K562 (cell line): ENCODE results near the gene POLRMT. TPM values are rescaled to one million over a fixed set of nuclear protein-coding genes. Genes with fewer than 3 reads are reported as not detected.

Experiments used
- ATAC-seq: fragments of 200-7000 bp; cut with Tn5 transposase; 3 replicates; pipeline ENCODE4 v1.9.1; 2020; ENCODE audit warnings: moderate library complexity
- BruUV-seq: library from RNA; stranded (reverse); fragments of 400-500 nt; replicated peaks from 2 replicates; lab custom pipeline; 2021; lab: Mats Ljungman, UMichigan
- CTCF ChIA-PET: fragments of 300-600 bp; formaldehyde crosslinking; extraction: SDS; loops from one replicate; lab custom pipeline; 2021; ENCODE audit warnings: low intra/inter-chr PET ratio; lab: Yijun Ruan, JAX
- POLR2A ChIA-PET: fragments of 300-600, 350-650 bp; sonication (Branson Sonifier 250); formaldehyde crosslinking; extraction: SDS; loops from one replicate; lab custom pipeline; 2021; ENCODE audit warnings: antibody characterized with exemption, inconsistent platforms; lab: Yijun Ruan, JAX
- DNase-seq, 4 experiments: peaks; one replicate each; pipeline versions ENCODE4 v3.0.0 to v3.0.0-alpha.2; 2011 to 2018; ENCODE audit warnings: low spot score in 3 of 4, mixed read lengths in 3 of 4; ENCODE audit errors: extremely low read depth in 1 of 4
- FAIRE-seq: peaks from 2 replicates; lab custom pipeline; 2011; peaks lifted over from hg19 to GRCh38; lab: Jason Lieb, UNC
- H2AFZ ChIP-seq: 2 replicates; pipeline ENCODE4 v1.6.0; 2011; ENCODE audit warnings: low read depth, low read length, control low read depth, inconsistent platforms
- H3K27ac ChIP-seq: fragments of 200-600 bp; 3 replicates; pipeline ENCODE4 v1.8.0; 2011; ENCODE audit warnings: low read depth, mild to moderate bottlenecking, control low read depth, inconsistent platforms, low read length, moderate library complexity, mixed read lengths; ENCODE audit errors: extremely low read depth
- H3K27me3 ChIP-seq, 2 experiments: fragments of 300-600 bp in 1 of 2; 2 replicates in 1 of 2; 3 replicates in 1 of 2; pipeline versions ENCODE4 v1.6.0 to v1.8.0; 2011; ENCODE audit warnings: inconsistent platforms in 2 of 2, low read length in 2 of 2, mild to moderate bottlenecking in 1 of 2, mixed read lengths in 1 of 2, moderate library complexity in 1 of 2; ENCODE audit not compliant: control insufficient read depth in 2 of 2, insufficient read depth in 2 of 2
- H3K36me3 ChIP-seq: fragments of 300-600 bp; 3 replicates; pipeline ENCODE4 v1.8.0; 2011; ENCODE audit warnings: mild to moderate bottlenecking, low read length, inconsistent platforms; ENCODE audit not compliant: control insufficient read depth, insufficient read depth
- H3K4me1 ChIP-seq, 2 experiments: fragments of 200-600 bp in 1 of 2; replicated peaks in 1 of 2; 2 replicates in 1 of 2; 3 replicates in 1 of 2; pipeline versions ENCODE4 v1.5.1 to v1.8.0; 2011; ENCODE audit warnings: inconsistent platforms in 2 of 2, low read length in 2 of 2, mild to moderate bottlenecking in 1 of 2, mixed read lengths in 1 of 2, moderate library complexity in 1 of 2; ENCODE audit not compliant: control insufficient read depth in 2 of 2, insufficient read depth in 2 of 2
- H3K4me2 ChIP-seq: 2 replicates; pipeline ENCODE4 v1.6.1; 2011; ENCODE audit warnings: low read length, control low read depth, inconsistent platforms, mixed read lengths; ENCODE audit not compliant: insufficient read depth
- H3K4me3 ChIP-seq: fragments of 200-600 bp; sonication (generic), shearing (Covaris generic); 2 replicates; pipeline ENCODE4 v1.5.1; 2016; ENCODE audit warnings: control low read depth, inconsistent platforms
- H3K79me2 ChIP-seq: fragments of 200-600 bp; 3 replicates; pipeline ENCODE4 v1.8.0; 2011; ENCODE audit warnings: low read length, inconsistent platforms; ENCODE audit not compliant: control insufficient read depth, insufficient read depth
- H3K9ac ChIP-seq, 2 experiments: 2 replicates each; pipeline versions ENCODE4 v1.6.0 to v1.6.1; 2011; ENCODE audit warnings: low read depth in 2 of 2, low read length in 2 of 2, control low read depth in 1 of 2, inconsistent platforms in 1 of 2, mild to moderate bottlenecking in 1 of 2, mixed read lengths in 1 of 2; ENCODE audit not compliant: insufficient read depth in 1 of 2
- H3K9me1 ChIP-seq: one replicate; pipeline ENCODE4 v1.6.0; 2011; ENCODE audit warnings: inconsistent platforms, mild to moderate bottlenecking, low read length, moderate library complexity; ENCODE audit not compliant: control insufficient read depth, insufficient read depth
- H3K9me3 ChIP-seq: replicated peaks from 2 replicates; pipeline ENCODE4 v1.5.1; 2011; ENCODE audit warnings: low read depth, low read length, inconsistent platforms; ENCODE audit not compliant: control insufficient read depth, insufficient read depth
- H4K20me1 ChIP-seq: replicated peaks from 2 replicates; pipeline ENCODE4 v1.6.1; 2011; ENCODE audit warnings: low read length, inconsistent platforms, mixed read lengths; ENCODE audit not compliant: control insufficient read depth, insufficient read depth
- ARHGAP35 ChIP-seq: fragments of 450-650 bp; IDR thresholded peaks from 2 replicates; pipeline ENCODE4 v1.6.1; 2018; ENCODE audit not compliant: partially characterized antibody
- FOXA1 ChIP-seq: fragments of 450-650 bp; IDR thresholded peaks from 2 replicates; pipeline ENCODE4 v1.6.1; 2016; ENCODE audit warnings: mild to moderate bottlenecking, borderline replicate concordance
- HMG20B ChIP-seq: fragments of 250-450 bp; sonication (Bioruptor Pico); IDR thresholded peaks from 2 replicates; pipeline ENCODE4 v1.5.0; 2021; ENCODE audit warnings: mild to moderate bottlenecking
- KHSRP ChIP-seq: fragments of 450-650 bp; IDR thresholded peaks from 2 replicates; pipeline ENCODE4 v1.6.1; 2017
- MBD1 ChIP-seq: fragments of 250-450 bp; sonication (Bioruptor Pico); IDR thresholded peaks from 2 replicates; pipeline ENCODE4 v1.8.0; 2022; ENCODE audit warnings: inconsistent platforms
- NFRKB ChIP-seq: fragments of 450-650 bp; IDR thresholded peaks from 2 replicates; pipeline ENCODE4 v1.6.1; 2016; ENCODE audit warnings: low read depth
- TCFL5 ChIP-seq: fragments of 250-450 bp; sonication (Bioruptor Pico); conservative IDR thresholded peaks from 2 replicates; pipeline ENCODE4 v1.6.1; 2021; ENCODE audit warnings: mild to moderate bottlenecking, moderate library complexity, matching md5 sums
- TOE1 ChIP-seq, 2 experiments: fragments of 450-650 bp in 1 of 2; sonication (generic) in 1 of 2; formaldehyde crosslinking in 1 of 2; IDR thresholded peaks; 2 replicates each; pipeline versions ENCODE4 v1.7.1 to v1.8.0; 2016 to 2022; ENCODE audit warnings: borderline replicate concordance in 2 of 2, mild to moderate bottlenecking in 2 of 2, antibody characterized with exemption in 1 of 2, inconsistent platforms in 1 of 2, low read depth in 1 of 2, missing genetic modification reagents in 1 of 2, moderate library complexity in 1 of 2
- TRIM24 ChIP-seq, 2 experiments: fragments of 450-650 bp; IDR thresholded peaks; 2 replicates each; pipeline ENCODE4 v1.6.1; 2016
- ZNF830 ChIP-seq: fragments of 250-450 bp; sonication (Bioruptor Pico); IDR thresholded peaks from 2 replicates; pipeline ENCODE4 v1.5.0; 2021; ENCODE audit warnings: mild to moderate bottlenecking
- WGBS: fragments of 100-300 bp; shearing (Covaris generic); methylation state at CpG from one replicate; pipeline ENCODE4 v1.1.6; 2016; ENCODE audit warnings: low coverage, mixed read lengths; ENCODE audit not compliant: insufficient coverage; ENCODE audit errors: missing lambda C conversion rate; 5-methylcytosine and 5-hydroxymethylcytosine counted together
- in situ Hi-C: fragments of 300-500 bp; cut with MboI; formaldehyde crosslinking; loops from 4 replicates; pipeline ENCODE4 v1.15.0; 2018; ENCODE audit warnings: inconsistent platforms, mixed read lengths
- intact Hi-C: fragments of 100-400 bp; cut with micrococcal nuclease; formaldehyde crosslinking; loops from 2 replicates; pipeline ENCODE4 v1.14.2; 2022
- polyA plus RNA-seq, 8 experiments: library from polyadenylated mRNA; depleted of rRNA in 4 of 8; stranded (reverse) in 5 of 8; unstranded in 3 of 8; fragments of >200 nt; fragmentation: Nextera tagmentation in 2 of 8; fragmentation: Illumina TruSeq in 1 of 8; extraction: Ambion mirVana in 2 of 8; extraction: Trizol in 1 of 8; gene quantifications; 2 replicates each; pipeline versions ENCODE4 v1.2.1 to v1.2.3, GENCODE V29; 2011 to 2014; ENCODE audit warnings: inconsistent platforms in 1 of 8, missing spikeins in 1 of 8
- total RNA-seq, 7 experiments: library from RNA; depleted of rRNA in 6 of 7; stranded (reverse); fragments of >200 nt in 6 of 7; fragmentation: Illumina TruSeq in 2 of 7; extraction: Trizol in 2 of 7; gene quantifications; 2 replicates each; pipeline versions ENCODE4 v1.2.1 to v1.2.3, GENCODE V29; 2011 to 2021; ENCODE audit warnings: low replicate concordance in 1 of 7
- TF ChIP-seq, protein P1 (sequence below), 3 experiments: fragments of 200-800 bp in 1 of 3; fragments of 250-450 bp in 1 of 3; fragments of 450-650 bp in 1 of 3; sonication (Bioruptor Pico) in 1 of 3; sonication (Bioruptor generic) in 1 of 3; formaldehyde crosslinking in 1 of 3; IDR thresholded peaks; 2 replicates each; pipeline versions ENCODE4 v1.6.1 to v1.8.0; 2016 to 2022; ENCODE audit warnings: mild to moderate bottlenecking in 2 of 3, missing genetic modification characterization in 2 of 3, missing compliant biosample characterization in 1 of 3, moderate library complexity in 1 of 3

Gene POLRMT
- total and polyA plus RNA-seq, 9 of the 15 experiments (the other 6 are each of a cell fraction or from before 2014, with no cell fraction given) = 30.3 to 144 (median 68.0) TPM

- intact Hi-C loops = no loop called here
- CTCF ChIA-PET = no interaction called here
- H3K27ac ChIP-seq = peak overlapping the region; percentile 65; the same call in 1 of the 3 replicates
- peaks cover 5% of the 10 kb centered on the region for H3K9me1 ChIP-seq
- no TSS peak for BruUV-seq
- no peaks in the 10 kb centered on the region for H3K27me3 ChIP-seq
- in situ Hi-C loops = no loop called here
- 92% methylated on average over 12 of the region's 25 CpGs for WGBS
- peaks cover 10% of the 10 kb centered on the region for H3K9me3 ChIP-seq
- peaks cover 32% of the 10 kb centered on the region for H3K79me2 ChIP-seq
- POLR2A ChIA-PET = no interaction called here
- H3K4me2 ChIP-seq = no peak overlapping the region
- FAIRE-seq (no peak), DNase-seq (peak in 3 of 4 experiments; percentile 55 to 61 (median 60)), ATAC-seq (no peak)
- TF ChIP-seq ARHGAP35 (no peak), TCFL5 (CRISPR knock-in tag) (no peak), TRIM24 (IDR thresholded peaks at IDR 0.05) (peak; percentile 31 to 69; a peak in 3 of 4 replicates), MBD1 (CRISPR knock-in tag) (no peak), HMG20B (CRISPR knock-in tag) (no peak), ZNF830 (CRISPR knock-in tag) (no peak), KHSRP (no peak), NFRKB (no peak), FOXA1 (no peak), TOE1 (IDR thresholded peaks at IDR 0.05; ENCODE audit: borderline replicate concordance) (0 out of 2 replicates have a peak, but pooled peaks have one; percentile 16), TOE1 (CRISPR knock-in tag; IDR thresholded peaks at IDR 0.05; ENCODE audit: borderline replicate concordance, low read depth) (no peak)
- TF ChIP-seq, protein P1, sequence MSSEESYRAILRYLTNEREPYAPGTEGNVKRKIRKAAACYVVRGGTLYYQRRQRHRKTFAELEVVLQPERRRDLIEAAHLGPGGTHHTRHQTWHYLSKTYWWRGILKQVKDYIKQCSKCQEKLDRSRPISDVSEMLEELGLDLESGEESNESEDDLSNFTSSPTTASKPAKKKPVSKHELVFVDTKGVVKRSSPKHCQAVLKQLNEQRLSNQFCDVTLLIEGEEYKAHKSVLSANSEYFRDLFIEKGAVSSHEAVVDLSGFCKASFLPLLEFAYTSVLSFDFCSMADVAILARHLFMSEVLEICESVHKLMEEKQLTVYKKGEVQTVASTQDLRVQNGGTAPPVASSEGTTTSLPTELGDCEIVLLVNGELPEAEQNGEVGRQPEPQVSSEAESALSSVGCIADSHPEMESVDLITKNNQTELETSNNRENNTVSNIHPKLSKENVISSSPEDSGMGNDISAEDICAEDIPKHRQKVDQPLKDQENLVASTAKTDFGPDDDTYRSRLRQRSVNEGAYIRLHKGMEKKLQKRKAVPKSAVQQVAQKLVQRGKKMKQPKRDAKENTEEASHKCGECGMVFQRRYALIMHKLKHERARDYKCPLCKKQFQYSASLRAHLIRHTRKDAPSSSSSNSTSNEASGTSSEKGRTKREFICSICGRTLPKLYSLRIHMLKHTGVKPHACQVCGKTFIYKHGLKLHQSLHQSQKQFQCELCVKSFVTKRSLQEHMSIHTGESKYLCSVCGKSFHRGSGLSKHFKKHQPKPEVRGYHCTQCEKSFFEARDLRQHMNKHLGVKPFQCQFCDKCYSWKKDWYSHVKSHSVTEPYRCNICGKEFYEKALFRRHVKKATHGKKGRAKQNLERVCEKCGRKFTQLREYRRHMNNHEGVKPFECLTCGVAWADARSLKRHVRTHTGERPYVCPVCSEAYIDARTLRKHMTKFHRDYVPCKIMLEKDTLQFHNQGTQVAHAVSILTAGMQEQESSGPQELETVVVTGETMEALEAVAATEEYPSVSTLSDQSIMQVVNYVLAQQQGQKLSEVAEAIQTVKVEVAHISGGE (CRISPR knock-in tag; IDR thresholded peaks at IDR 0.05) = no peak
- H4K20me1 ChIP-seq = peaks cover 20% of the 10 kb centered on the region
- H3K4me1 ChIP-seq = peaks cover 14 to 58% of the 10 kb centered on the region in 2 experiments
- H3K4me3 ChIP-seq = no peak overlapping the region
- H3K9ac ChIP-seq = no peak overlapping the region
- H3K36me3 ChIP-seq = peaks cover 3% of the 10 kb centered on the region; the same call in 1 of the 3 replicates
- H2AFZ ChIP-seq = no peak overlapping the region
Observed at GRCh38 chr19:570251-570686, 63.1 kb downstream of the POLRMT start.
